ENCODE measurements around the gene C17orf75.

DNA sequence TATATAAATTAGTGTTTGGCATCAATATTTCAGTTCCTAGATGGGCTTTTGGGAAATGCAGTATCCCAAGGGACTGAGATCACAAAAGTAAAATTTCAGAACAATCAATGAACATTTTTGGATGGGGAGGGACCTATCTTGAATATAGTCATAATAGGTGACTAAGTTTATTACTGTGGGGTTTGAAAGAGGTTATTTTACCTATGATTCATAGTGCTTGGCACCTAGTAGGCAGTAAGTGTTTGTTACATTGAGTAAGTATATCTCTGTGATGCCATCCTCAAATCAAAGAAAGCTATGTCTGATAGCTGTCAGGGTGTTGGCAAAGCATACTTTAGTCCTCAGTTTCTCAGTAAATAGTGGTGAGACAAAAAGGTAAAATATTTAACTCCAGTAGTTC is 44.9 kb upstream of the C17orf75 start:
- TF ChIP-seq, protein P1, sequence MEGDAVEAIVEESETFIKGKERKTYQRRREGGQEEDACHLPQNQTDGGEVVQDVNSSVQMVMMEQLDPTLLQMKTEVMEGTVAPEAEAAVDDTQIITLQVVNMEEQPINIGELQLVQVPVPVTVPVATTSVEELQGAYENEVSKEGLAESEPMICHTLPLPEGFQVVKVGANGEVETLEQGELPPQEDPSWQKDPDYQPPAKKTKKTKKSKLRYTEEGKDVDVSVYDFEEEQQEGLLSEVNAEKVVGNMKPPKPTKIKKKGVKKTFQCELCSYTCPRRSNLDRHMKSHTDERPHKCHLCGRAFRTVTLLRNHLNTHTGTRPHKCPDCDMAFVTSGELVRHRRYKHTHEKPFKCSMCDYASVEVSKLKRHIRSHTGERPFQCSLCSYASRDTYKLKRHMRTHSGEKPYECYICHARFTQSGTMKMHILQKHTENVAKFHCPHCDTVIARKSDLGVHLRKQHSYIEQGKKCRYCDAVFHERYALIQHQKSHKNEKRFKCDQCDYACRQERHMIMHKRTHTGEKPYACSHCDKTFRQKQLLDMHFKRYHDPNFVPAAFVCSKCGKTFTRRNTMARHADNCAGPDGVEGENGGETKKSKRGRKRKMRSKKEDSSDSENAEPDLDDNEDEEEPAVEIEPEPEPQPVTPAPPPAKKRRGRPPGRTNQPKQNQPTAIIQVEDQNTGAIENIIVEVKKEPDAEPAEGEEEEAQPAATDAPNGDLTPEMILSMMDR (IDR thresholded peaks at IDR 0.05; ENCODE audit: insufficient read depth, low read length, poor library complexity, severe bottlenecking), result no peak
- no peak for TF ChIP-seq EZH2phosphoT487 (conservative IDR thresholded peaks at IDR 0.05; ENCODE audit: low read length)

Data from SU-DHL-6 (cell line).